Psoas muscle (tissue), 8 donors: ENCODE measurements around the gene TOLLIP. TPM values are rescaled to one million over a fixed set of nuclear protein-coding genes. Genes with fewer than 3 reads are reported as not detected.

Source experiments
- ATAC-seq, 4 donors: fragments of 200-7000 bp; cut with Tn5 transposase; one replicate each; pipeline ENCODE4 v1.9.1; 2020; ENCODE audit warnings: moderate library complexity in 3 of 4, mild to moderate bottlenecking in 2 of 4
- DNase-seq, 2 donors: peaks; one replicate each; pipeline ENCODE4 v3.0.0-alpha.2; 2020
- H3K27ac ChIP-seq: fragments of 200-600 bp; one replicate; pipeline ENCODE4 v1.8.0; 2022
- H3K27me3 ChIP-seq, 3 donors: fragments of 200-600 bp in 1 of 3; one replicate each; pipeline versions ENCODE4 v1.6.1 to v1.8.0; 2013 to 2022; ENCODE audit warnings: low read length in 2 of 3, mild to moderate bottlenecking in 2 of 3, moderate library complexity in 1 of 3; ENCODE audit not compliant: insufficient read depth in 3 of 3
- H3K36me3 ChIP-seq, 2 donors: fragments of 200-600 bp in 1 of 2; one replicate each; pipeline versions ENCODE4 v1.6.1 to v1.8.0; 2013 to 2022; ENCODE audit warnings: low read depth in 1 of 2, mild to moderate bottlenecking in 1 of 2, moderate library complexity in 1 of 2; ENCODE audit not compliant: insufficient read depth in 1 of 2
- H3K4me1 ChIP-seq: fragments of 200-600 bp; one replicate; pipeline ENCODE4 v1.8.0; 2022
- H3K4me3 ChIP-seq: fragments of 200-600 bp; one replicate; pipeline ENCODE4 v1.8.0; 2022; ENCODE audit warnings: mild to moderate bottlenecking
- H3K9me3 ChIP-seq: fragments of 200-600 bp; one replicate; pipeline ENCODE4 v1.8.0; 2022
- CTCF ChIP-seq: fragments of 200-600 bp; IDR thresholded peaks from one replicate; pipeline ENCODE4 v1.8.0; 2022; ENCODE audit warnings: antibody characterized with exemption
- WGBS, 3 donors: extraction: QIAGEN DNeasy Blood & Tissue Kit; methylation state at CpG; one replicate each; pipeline versions ENCODE4 v1.1.6 to v1.1.7; 2013; 5-methylcytosine and 5-hydroxymethylcytosine counted together
- intact Hi-C, 2 donors: fragments of 100-400 bp; cut with DNase I; formaldehyde crosslinking; loops; one replicate each; pipeline versions ENCODE4 v1.11.0 to v1.14.2; 2022
- polyA plus RNA-seq, 3 donors: library from polyadenylated mRNA; stranded (reverse); fragments of 200-250 nt; gene quantifications; one replicate each; pipeline ENCODE4 v1.2.3, GENCODE V29; 2013
- total RNA-seq, 4 donors: library from RNA; stranded (reverse); fragmentation: NEBNext Ultra II Directional in 2 of 4; extraction: Animal tissue kit (Norgen Biotek cat#: 25700) in 2 of 4; gene quantifications; one replicate each; pipeline versions ENCODE4 v1.2.1 to v1.2.4, GENCODE V29; 2021 to 2023
- donor health status: healthy with polysubstance abuse.
- donor health status: DM: no; HTN: no; CAD: no; lungs with moderate emphysema.
- donor health status: Bipolar disorder and iron deficiency.
- donor health status: healthy.
- donor health status: DM: yes; HTN: yes; CAD: no.
- donor health status: DM: no; HTN: no; CAD: no.
- donor health status: DM: no; HTN: no; CAD: no.
- donor health status: DM: yes; HTN: yes; CAD: no.

TOLLIP gene
- total and polyA plus RNA-seq, 7 donors: 33.5 to 74.6 (median 56.4) TPM

- Histone ChIP-seq H3K4me1 (no peaks in the 10 kb centered on the region), H3K4me3 (no peak overlapping the region), H3K27me3 (peaks cover 0 to 24% (median 12%) of the 10 kb centered on the region in 3 donors), H3K36me3 (no peaks in the 10 kb centered on the region), H3K27ac (no peak overlapping the region), H3K9me3 (no peaks in the 10 kb centered on the region)
- WGBS, 3 donors: 66 to 70% (median 70%) methylated on average over 32 of the region's 32 CpGs
- no peak for TF ChIP-seq CTCF
- ATAC-seq (no peak), DNase-seq (peak in 1 of 2 donors; percentile 36)
- intact Hi-C loops: no loop called here
Measured at GRCh38 chr11:1354125-1354938, 44.9 kb upstream of the TOLLIP start.

- H3K4me1 ChIP-seq: no peaks in the 10 kb centered on the region
- DNase-seq (peak in 1 of 2 donors; percentile 41), ATAC-seq (no peak)
- no peak overlapping the region for H3K4me3 ChIP-seq
- 64 to 67% (median 66%) methylated on average over 30 to 32 of the region's 32 CpGs for WGBS, 3 donors
- no peak for TF ChIP-seq CTCF
- no peaks in the 10 kb centered on the region for H3K9me3 ChIP-seq
- H3K27ac ChIP-seq: no peak overlapping the region
- intact Hi-C loops: no loop called here
- no peaks in the 10 kb centered on the region for H3K36me3 ChIP-seq
- H3K27me3 ChIP-seq: peaks cover 0 to 24% (median 12%) of the 10 kb centered on the region in 3 donors
Measured at GRCh38 chr11:1353383-1354124, 44.1 kb upstream of the TOLLIP start.

- no peaks in the 10 kb centered on the region for H3K4me1 ChIP-seq
- no peak overlapping the region for H3K27ac ChIP-seq
- H3K4me3 ChIP-seq: no peak overlapping the region
- 70 to 74% (median 71%) methylated on average over 7 to 8 of the region's 8 CpGs for WGBS, 3 donors
- DNase-seq: no peak
- TF ChIP-seq CTCF: no peak
- no peaks in the 10 kb centered on the region for H3K9me3 ChIP-seq
- peaks cover 0 to 24% (median 12%) of the 10 kb centered on the region in 3 donors for H3K27me3 ChIP-seq
- no peaks in the 10 kb centered on the region for H3K36me3 ChIP-seq
- intact Hi-C loops: no loop called here
- ATAC-seq: no peak
Measured at GRCh38 chr11:1352696-1353382, 43.4 kb upstream of the TOLLIP start.

GRCh38 chr11:1351278-1351937, 42.0 kb upstream of the TOLLIP start:
- no peak for ATAC-seq
- DNase-seq: peak in 1 of 2 donors; percentile 10
- H3K4me1 ChIP-seq: no peaks in the 10 kb centered on the region
- H3K36me3 ChIP-seq: no peaks in the 10 kb centered on the region
- peaks cover 0 to 24% (median 12%) of the 10 kb centered on the region in 3 donors for H3K27me3 ChIP-seq
- no peak for TF ChIP-seq CTCF
- H3K27ac ChIP-seq: no peak overlapping the region
- H3K9me3 ChIP-seq: no peaks in the 10 kb centered on the region
- WGBS, 3 donors: 59 to 68% (median 64%) methylated on average over 12 of the region's 12 CpGs
- intact Hi-C loops: no loop called here
- H3K4me3 ChIP-seq: no peak overlapping the region
